Anterior cingulate cortex (tissue), 58 donors: ENCODE results near the gene CNPPD1.

Experiments
- DNase-seq, 58 donors: peaks; one replicate each; lab custom pipeline; 2025; lab: John Stamatoyannopoulos, UW

CNPPD1 gene

DNA sequence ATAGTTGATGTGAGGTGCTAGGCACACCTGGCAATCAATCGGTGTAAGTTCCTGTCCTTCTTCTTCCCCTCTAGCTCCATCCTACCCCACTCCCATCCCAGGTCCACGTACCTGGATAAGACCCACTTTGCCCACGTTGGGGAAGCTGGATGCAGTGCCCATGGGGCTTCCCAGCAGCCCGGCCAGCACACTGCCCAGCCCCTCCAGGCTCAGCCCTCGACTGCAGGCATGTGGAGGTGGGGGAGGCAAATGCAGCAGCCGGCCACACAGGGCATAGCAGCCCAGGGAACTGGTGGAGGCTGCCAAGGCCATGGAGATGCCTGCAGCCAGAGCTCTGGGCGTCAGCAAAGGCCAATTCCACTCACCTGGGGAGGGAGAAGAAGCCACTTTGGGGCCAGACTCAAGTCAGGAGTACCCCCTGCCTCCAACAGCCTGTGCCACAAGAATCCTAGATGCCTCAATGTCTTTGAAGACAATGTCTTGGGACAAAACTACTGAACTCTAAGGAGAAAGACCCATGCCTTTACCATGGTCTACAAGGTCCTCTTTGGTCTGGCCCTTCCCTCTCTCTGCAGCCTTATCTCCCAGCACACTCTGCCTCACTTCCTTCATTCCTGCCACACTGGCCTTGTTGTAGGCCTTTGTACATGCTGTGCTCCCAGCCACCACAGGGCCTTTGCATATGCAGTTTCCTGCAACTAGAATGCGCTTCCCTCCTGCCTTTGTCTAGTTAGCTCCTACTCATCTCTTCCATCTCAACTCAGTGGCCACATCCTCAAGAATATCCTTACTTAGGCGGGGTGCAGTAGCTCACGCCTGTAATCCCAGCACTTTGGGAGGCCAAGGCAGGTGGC is 11.4 kb downstream of the CNPPD1 start:
- DNase-seq: no peak

DNA sequence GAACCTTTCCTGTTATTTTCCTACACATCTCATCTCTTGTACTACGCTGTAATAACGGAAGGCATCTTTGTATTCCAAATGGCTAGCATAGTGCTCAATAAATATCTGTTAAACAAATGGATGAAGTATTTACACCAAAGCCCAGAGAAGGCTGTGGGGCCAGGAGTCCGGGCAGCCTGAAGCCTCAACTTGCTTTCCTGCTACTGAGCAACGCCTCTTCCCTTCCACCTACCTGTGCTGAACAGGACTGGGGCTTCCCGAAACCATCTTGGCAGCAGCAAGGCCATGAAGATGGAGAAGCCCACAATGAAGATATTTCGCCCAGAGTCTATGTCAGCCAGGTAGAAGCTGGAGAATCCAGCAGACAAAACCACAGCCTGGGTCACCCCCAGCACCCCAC is 13.6 kb downstream of the CNPPD1 start:
- no peak for DNase-seq

DNA sequence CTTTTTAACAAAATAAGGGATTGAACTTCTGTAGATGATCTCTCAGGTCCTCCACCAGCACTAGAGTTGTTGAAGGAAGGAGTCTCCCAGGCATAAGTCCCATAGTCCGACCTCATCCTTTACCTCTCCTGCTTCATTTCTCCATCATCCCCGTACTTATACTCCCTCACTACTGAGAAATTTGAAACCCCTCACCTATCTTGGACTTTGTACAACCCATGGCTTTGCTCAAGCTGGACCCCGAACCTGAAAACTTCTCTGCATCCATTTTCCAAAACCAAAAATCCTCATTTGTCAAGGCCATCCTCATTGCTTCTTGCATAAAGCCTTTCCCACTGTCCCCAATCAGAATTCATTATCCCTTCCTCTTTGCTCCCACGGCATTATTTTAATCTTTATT is 15.6 kb downstream of the CNPPD1 start:
- no peak for DNase-seq

DNA sequence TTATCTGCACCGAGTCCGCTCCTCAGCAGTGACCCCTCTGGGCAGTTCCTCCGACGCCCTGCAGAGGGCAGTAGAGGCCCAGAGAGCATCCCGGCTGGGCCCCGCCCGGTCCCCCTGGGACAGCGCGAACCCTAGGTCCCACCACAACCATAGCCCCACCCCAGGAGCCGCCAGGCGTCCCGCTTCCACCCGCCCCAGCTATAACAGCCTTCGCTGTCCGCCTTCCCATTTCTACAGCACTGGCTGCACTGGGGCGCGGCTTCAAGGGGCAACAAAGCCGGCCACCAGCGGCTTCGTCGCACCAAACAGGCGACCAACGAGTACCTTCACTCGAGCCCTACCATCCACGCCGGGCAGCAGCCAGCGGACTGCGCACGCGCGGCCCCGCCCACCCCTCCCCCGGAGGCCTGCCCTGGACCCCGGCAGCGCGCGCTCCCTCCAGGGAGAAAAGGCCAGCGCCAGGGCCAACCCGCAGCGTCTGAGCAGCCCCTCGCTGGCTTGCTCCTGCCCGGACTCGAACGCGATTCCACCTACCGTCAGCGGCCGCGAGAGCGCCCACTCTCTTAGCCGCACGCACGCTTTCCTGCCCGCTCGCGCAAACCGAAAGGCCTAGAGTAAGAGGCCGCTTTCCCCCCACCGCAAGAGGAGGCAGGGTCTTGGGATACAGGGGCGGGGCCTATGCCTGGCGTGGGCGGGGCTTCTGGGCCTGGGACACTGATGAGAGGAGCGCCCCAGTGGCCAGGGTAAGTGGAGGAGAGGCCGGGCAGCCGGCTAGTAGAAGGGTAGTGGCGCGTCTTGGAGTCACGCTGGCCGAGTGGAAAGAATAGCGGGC is 16.3 kb downstream of the CNPPD1 start, which contains the start of gene NHEJ1:
Gene NHEJ1, minus strand, starts transcription at position 630 of the 832 bp plus-strand sequence. CDS start 2,453 bp downstream, outside the sequence.
- peak; percentile 31 to 99 (median 92) for DNase-seq

DNA sequence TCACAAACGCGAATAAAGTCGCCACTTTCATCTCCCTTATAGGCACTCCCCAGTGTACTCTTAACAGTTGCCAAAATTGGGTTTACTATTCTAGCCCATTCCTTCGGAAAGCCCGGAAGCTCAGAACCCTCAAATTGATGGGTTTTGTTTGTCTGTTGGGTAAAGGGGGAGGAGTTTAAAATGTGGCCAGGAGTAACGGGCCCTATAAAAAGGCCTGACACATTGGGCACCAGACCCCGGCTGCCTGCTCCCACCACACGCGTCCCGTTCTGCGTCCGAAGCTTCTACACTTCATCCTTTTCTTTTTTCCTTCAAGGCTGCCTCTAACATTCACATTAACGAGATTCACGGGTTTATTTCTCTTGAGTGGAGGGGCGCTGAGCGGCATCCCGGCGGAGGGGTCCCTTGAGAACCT is 16.9 kb downstream of the CNPPD1 start:
- DNase-seq: no peak

DNA sequence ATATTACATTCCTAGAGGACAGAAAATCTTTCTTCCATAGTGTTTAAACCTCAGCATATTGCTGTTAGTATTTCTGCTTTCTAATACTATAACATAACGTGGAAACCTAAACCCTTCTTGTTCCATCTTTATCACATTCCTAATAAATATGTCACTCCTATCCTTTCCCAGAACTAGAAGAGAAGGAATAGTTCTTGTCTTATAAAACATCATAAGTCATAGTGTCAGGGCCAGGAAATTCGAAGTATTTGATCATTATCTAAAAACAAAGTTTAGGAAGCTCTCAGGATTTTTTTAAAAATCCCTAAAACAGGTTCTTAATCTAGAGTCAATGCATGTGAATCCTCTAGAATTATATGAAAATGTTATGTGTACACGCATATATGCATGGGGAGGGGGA is 18.1 kb downstream of the CNPPD1 start:
- DNase-seq: no peak

DNA sequence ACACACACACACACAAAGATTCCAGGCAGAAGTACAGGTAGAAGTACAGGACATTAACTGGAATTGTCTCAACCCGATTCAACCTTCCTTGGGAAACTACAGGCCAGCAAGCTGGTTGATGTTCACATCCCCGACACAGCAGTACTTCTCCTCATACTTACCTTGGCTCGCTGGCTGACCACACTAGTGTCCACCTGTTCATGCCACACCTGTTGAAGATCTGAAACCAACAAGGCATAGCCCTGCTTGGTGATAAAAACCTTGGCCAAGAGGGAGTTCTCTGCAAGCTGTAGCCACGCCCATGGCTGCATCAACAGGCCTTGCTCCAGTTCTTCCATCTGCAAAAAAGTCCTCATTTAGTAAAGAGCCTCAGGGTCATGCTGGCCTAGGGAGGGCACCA is 18.7 kb downstream of the CNPPD1 start:
- DNase-seq: no peak

DNA sequence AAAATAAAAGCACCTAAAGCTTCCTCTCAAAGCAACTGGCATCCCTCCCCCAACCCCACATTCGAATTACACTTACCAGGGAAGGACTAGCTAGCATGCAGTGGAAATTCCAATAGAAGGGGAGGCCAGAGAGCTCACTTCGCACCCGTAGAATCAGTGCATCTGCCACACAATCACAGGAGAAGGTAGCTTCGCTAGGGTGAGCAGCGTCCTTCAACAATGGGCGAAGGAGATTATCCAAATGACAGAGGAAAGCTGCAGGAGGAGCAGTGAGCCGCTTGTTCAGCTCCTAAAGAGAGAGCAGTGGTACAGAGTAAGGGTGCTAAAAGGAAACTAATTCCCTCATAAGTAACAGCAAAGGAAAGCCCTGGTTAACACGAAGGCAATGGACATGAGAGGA is 19.3 kb downstream of the CNPPD1 start:
- DNase-seq: no peak

DNA sequence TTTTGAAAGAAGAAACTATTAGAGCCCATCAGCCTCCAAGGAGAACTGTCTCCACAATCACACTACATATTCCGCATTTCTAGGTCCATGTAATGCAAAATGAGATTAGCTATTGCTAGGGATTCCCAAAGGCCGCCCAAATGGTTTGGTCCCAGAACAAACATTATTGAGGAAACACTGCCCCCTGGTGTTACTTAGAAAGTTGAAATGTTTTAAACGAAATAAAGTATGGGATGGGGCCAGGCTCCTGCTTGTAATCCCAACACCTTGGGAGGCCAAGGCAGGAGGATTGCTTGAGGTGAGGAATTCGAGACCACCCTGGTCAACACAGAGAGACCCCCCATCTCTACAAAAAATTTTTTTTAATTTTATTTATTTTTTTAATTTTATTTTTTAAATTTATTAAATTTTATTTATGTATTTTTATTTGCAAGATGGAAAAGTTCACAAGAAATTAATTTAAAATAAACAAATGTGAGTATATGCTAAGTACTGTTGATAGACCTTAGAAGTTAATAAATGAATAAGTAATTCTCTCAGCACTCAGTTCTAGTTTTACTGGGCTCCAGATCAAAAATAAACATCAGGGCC is 21.6 kb downstream of the CNPPD1 start:
- DNase-seq: peak in 7 of 58 donors; percentile 3 to 58 (median 25)

DNA sequence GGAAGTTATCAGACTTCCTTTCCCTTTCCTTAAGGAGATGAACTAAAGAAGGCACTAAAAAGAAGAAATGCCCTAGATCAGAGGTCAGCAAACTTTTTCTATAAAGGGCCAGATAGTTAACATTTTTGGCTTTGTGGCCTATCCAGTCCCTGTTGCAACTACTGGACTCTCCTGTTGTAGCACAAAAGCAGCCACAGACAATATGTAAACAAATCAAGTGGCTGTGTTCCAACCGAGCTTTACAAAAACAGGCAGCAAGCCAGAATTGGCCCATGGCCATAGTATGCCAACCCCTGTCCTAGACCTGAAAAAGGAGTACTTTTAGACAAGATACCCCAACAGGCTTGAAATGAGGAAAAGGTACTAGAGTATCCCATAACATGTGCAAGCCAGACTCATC is 27.1 kb downstream of the CNPPD1 start:
- no peak for DNase-seq

DNA sequence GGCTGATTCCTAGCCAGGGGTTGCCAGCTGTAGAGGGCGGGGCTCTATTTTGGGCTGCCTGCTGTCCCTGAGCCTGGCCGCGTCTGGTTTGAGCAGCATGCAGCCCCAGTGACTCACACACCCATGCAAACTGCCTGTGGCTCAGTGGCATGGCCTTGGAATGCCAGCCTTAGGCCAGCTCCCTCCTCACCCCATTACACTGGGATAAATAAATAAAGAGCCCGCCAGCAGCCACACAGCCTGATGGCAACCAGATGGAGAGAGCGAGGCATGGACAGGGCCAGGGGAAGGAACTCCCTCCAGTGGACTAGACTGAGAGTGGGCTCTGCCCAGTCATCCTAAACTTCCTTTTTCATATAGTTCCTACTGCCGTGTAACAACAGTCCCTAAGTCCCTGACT is 34.4 kb downstream of the CNPPD1 start:
- DNase-seq: no peak

DNA sequence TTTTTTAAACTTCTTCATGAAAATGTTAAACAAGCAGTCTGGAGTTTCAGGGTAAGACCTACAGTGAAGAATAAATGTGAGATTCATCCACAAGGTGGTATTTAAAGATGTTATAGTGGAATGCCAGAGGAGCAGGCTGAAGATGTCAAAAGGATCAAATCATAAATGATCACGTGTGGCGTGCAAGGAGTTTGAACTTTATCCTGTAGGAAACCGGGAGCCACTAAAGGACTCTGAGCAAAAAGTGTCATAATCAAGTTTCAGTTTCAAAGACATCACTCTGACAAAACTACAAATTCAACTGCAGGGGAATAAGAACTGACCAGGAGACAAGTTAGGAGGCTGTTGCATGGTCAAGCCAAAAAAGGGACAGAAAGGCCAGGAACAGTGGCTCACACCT is 36.0 kb downstream of the CNPPD1 start:
- DNase-seq: no peak

DNA sequence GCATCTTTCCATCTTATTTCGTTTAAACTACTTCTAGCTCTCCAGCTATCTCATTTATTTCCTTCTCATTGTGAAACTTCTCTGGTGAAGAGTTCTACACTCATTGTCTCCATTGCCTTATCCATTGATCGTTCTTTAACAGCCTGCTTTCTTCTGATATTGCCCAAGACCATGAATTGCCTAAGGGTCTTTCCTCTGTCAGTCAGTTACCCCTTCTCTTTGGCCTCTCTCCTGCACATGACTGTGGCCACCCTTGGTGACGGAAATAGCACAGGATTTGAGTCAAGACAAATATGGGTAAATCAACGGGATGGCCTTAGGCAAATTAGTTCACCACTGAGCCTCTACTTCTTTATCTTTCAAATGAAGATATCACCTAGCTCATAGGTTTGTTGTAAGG is 42.7 kb downstream of the CNPPD1 start:
- DNase-seq: no peak

DNA sequence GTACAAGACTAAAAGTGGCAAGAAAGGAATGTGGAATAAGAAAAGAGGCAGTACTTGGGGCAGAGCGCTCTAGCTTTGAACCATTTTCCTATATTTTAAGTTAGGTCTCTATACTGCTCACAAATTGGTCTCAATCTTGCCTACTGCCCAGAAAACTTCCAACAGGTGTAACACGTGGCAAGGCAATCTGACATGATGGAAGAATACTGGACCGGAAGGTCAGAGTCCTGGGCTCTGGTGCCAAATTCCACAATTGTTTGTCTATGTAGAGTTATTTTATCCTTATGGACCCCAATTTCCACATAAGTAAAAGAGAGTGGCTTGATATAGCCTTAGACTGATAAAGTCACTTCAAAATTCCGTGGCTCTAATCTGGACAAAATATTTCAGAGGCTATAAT is 45.0 kb downstream of the CNPPD1 start:
- no peak for DNase-seq

DNA sequence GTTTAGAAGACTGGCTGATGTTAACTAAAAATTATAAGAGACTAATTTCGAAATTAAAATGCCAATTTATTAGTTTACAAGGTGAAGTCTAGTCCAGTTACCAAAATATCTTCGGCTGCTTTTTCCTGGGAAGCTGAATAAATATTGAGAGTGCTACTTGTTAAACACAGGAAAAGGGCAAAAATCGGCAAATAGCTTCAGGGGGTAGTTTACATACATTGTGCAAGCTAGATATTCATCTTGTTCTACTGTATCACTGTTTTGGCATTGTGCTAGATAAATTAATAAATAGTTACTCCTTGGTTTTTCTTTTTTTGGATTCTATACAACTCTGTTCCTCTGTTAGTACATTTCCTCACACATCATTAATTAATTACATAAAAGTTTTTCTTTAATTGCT is 45.4 kb downstream of the CNPPD1 start:
- no peak for DNase-seq

DNA sequence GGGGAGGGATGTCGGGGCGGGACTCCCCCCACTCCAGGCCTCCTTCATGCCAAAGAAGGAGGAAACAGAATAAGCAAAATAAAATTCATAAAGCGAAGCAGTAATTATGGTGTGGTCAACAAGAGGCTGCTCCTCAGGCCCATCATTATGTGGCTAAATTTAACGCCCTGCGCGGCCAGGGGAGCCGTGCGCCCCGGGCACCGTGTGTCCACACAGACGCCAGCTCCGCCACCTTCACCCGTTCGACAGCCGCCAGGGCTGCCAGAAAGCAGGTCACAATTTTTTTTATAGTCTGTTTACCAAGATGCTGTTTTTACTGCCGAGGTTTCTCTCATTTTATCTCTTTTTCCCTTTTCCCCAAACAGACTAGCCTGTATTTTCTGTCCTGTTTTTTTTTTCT is 47.1 kb downstream of the CNPPD1 start:
- DNase-seq: no peak

DNA sequence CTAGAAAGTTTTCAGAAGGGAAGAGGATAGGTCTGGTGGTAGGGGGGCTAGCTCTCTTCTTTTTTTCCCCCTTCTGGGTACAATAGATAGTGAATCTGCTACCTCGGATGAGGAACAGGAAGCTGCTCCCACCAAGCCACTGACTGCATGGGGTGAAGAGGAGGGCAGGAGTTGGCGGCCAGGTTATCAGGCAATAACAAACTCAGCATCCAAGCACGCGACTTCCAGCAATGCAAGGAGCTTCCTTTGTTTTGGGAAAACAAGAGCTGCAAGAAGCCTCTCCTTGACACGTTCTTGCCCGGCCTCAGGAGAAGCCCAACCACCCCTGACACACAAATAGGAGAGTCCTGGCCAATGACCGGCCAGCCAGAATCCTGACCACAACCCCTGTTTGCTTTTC is 48.3 kb downstream of the CNPPD1 start:
- no peak for DNase-seq

DNA sequence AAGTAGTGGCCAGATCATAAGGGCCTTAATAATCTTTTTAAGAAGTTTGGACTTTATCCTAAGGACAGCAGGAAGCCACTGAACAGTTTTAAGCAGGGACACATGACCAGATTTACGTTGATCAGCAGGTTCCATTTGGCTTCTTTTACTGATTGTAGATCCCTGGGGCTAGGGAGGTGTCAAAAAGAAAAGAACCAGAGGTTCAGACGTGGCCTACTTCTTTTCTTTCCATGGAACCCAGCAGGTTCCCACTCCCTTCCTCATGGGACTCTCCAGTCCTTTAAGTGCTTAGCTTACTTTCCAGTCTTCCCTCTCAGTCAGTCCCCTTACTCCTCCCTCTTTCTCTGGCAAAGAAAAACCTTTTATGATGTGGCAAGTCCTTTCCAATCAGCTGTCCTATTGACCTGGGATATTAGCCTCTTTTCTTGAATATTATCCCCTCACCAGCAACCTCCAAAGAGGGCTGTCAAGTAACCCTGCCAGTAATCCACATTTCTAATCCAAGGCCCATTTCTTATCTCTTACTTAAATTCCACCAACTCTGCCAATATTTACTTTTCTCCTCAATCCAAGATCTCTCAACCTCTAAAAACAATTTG is 49.6 kb downstream of the CNPPD1 start:
- no peak for DNase-seq

DNA sequence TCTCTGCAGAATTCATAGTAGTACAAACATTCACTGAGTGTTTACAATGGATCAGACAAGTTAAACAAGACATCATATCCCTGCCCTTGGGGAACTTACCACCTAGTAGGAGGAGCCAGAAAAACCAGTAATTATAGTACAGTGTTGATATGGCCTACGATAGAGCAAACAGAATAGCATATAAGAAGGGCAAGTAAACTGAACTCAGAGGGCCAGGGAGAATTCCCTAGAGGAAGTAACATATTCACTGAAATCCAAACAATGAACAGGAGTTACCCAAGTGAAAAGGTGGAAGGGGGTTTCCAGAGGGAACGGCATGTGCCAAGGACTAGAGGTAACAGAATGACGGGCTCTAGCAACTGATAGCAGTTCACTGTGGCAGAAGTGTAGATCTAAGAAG is 50.2 kb downstream of the CNPPD1 start:
- DNase-seq: no peak

DNA sequence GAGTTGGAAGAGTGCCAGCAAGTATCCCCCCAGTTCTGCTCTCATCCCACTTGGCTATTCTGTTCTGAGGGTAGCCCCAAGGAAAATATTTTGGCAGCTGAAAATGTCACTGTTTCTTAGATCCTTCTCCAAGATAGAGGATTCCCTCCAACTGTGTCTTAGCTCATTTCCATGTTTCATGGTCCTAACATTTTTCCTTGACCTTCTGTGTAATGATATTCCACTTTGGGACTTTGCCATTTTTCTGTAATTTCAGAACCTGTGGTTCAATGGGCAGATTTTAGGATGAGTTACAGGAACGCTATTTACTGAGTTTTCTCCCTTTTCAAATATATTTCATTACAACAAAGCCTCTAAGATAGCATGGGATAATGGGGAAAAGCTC is 50.8 kb downstream of the CNPPD1 start:
- no peak for DNase-seq
